NCI-H526 (cell line): Measurements from ENCODE around the gene TNFRSF8.

Experiments
- DNase-seq, 2 experiments: peaks; one replicate each; lab custom pipeline; 2025; lab: John Stamatoyannopoulos, UW

TNFRSF8 gene

GRCh38 chr1:12159816-12160215 is 96.7 kb downstream of the TNFRSF8 start:
- DNase-seq = no peak

DNA sequence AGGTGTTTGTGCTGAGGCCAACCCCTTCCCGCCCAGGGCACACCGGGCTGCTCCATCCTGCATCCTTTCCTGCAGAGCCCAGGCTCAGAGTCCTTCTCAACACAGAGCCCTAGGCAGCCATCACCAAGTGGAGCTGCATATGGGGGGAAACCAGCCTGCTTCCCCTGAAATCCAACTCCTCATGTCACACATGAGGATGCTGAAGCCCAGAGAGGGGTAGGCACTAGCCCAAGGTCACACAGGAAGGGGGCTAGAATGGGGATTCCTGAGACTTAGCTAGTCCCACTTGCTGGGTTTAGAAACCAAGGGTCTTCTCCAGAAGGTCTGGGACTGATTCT is 98.2 kb downstream of the TNFRSF8 start:
- no peak for DNase-seq

- DNase-seq = no peak
Observed at GRCh38 chr1:12161662-12162458, 98.8 kb downstream of the TNFRSF8 start.

- no peak for DNase-seq
Observed at GRCh38 chr1:12162459-12163137, 99.5 kb downstream of the TNFRSF8 start.

- DNase-seq = no peak
Observed at GRCh38 chr1:12163210-12163609, 100.1 kb downstream of the TNFRSF8 start.

DNA sequence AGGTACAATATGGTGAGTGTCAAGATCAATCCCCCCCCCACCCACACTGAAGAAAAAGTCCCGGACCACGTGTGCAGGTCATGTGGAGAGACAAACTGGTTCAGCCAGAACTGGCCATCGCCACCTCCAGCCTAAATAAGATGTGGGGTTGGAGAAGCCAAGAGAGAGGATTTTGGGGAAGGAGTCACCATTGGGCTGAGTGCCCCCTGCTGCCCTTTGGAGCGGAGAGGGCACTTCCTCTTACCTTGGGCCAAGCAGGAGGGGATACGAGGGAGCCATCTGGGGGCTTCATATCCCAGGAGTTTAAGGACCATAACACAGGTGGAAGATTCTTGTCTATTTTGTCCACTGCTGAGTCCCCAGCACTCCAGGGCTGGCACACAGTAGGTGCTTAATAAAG is 101.1 kb downstream of the TNFRSF8 start:
- no peak for DNase-seq

DNA sequence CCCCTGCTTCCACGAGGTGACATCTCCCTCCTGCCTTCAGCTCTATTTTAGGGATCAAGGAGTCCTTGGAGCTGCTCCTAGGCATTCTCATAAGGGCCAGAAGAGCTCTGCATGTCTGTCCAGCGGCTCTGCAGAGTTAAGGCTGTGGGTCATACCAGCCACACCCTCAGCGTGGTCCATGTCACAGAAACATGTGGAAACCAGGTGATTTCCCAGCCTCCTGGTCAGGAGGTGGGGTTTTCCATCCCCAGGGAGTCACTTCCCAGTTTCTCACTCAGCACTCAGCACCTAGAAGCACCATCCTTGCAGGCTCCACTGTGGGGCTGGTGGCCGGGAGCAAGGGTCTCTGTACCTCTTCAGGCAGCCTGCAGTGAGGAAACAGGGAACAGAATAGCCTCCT is 102.2 kb downstream of the TNFRSF8 start:
- DNase-seq = no peak

DNA sequence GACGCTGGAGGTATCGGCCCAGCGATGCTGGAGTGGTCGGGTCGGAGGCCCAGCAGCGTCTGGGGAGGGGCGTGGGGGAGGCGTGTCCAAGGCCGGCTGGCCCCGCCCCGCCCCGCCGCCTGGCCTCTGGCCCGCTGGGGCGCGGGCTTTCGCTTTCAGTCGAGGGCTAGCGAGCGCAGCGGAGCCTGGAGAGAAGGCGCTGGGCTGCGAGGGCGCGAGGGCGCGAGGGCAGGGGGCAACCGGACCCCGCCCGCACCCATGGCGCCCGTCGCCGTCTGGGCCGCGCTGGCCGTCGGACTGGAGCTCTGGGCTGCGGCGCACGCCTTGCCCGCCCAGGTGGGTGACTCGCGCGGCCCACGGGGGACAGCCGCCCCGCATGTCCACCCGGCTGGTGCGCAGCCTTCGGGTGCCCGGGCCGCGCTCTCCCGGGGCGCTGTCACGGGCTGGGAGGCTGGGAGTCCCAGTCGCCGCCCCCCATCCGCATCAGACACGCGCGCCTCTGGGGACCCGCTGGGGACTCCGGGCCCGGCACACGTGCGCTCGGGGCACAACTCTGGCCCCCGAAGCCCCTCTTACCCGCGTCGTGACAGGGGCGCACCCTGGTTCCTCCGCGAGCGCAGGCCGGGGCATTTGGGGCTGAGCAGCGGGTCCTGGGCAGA is 103.9 kb downstream of the TNFRSF8 start, which contains the start of gene TNFRSF1B:
TNFRSF1B (plus strand) TSS at position 158 of the 659 bp plus-strand sequence; CDS start at position 259, 101 bp downstream.
- DNase-seq = peak in 1 of 2 experiments; percentile 37

DNA sequence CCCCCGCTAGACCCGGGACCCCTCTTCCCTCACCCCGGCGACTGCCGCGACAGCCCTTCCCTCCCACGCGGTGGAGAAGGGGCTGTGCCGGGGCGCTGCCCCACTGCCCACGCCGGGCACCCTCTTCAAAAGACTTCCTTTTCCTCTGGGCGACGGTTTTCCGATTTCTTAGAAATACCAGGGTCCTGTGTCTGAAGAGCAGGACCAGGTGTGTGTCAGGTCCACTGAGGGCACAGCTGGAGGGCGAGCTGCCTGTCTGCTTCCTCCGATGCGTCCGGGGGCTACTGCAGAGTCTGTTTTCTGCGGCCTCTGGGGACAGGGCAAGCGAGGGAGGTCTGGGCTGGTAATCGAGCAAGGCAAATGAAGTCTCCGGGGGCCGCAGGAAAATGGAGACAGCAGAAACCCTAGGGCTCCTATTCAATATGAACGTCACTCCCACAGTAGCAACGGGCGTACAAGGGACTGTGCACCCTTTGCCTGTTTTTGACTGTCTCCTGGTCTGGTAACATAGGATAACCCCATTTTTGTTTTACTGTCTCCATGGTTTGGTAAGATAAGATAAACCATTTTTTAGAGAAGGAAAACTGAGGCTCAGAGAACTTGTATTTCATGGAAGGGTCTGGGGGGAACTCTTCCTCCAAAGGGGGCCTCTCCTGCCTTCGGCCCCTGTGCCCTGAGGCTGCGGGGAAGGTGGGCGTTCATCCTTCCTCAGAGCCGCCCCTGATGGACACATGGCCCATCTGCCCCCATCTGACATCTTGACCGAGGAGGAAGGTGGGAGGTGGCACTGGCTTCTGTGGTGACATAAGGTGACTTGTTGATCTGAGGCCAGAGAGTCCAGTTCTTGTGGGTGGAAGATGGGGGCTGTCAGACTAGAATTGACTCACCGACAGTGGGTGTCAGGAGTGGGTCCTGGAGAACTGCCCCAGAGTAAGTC is 104.7 kb downstream of the TNFRSF8 start:
- no peak for DNase-seq

- DNase-seq = no peak
Observed at GRCh38 chr1:12168451-12169160, 105.5 kb downstream of the TNFRSF8 start.

- no peak for DNase-seq
Observed at GRCh38 chr1:12169442-12170135, 106.5 kb downstream of the TNFRSF8 start.

DNA sequence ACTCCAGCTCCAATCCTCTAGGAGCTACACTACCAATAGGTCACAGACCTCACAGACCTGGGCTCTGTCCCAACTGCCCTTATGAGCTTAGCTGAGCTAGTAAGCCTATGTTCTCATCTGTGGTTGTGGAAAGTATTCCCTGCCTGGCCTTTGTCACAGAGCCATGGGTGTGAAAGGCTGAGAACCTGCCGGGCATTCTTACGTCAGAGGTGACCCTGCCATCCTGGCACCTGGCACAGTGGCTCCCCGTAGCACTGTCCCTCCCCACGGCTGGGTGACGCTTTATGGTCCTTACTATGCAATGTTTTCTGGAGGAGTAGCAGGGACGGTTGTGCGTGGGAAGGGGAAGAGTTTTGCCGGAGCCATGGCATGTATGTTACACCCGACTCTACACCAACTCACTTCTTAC is 107.2 kb downstream of the TNFRSF8 start:
- DNase-seq = no peak

DNA sequence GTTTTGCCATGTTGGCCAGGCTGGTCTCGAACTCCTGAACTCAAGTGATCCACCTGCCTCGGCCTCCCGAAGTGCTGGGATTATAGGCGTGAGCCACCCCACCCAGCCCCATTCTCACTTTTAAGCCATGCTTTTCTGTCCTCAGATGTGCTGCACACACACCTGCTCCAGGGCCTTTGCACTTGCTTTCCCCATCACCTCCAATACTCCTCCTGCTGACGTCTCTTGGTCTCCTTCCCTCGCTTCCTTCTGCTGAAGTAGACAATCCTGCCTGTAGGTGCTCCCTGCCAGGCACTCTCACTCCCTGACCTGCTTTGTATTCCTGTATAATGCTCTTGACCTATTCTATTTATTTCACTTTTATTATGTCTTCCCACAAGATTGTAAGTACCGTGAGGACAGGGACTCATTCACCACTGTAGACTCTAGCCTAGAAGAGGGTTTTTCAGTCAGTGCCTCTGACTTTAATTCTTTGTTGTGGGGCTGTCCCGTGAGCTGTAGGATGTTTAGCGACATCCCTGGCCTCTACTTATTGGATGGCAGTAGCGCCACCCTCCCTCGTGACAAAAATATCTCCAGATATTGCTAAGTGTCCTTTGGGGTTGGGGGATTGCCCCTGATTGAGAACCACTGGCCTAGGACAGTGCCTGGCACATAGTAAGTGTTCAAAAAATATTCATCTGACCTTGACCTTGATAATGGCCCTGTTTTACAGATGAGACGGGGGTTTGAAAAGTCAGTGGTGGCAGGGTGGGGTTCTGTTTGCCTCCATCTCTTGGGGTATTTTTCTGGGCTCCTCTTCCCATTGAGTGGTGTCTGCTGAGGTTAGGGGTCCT is 108.3 kb downstream of the TNFRSF8 start:
- no peak for DNase-seq

- DNase-seq = no peak
Observed at GRCh38 chr1:12172042-12172851, 109.1 kb downstream of the TNFRSF8 start.

- DNase-seq = no peak
Observed at GRCh38 chr1:12173041-12173509, 110.0 kb downstream of the TNFRSF8 start.

DNA sequence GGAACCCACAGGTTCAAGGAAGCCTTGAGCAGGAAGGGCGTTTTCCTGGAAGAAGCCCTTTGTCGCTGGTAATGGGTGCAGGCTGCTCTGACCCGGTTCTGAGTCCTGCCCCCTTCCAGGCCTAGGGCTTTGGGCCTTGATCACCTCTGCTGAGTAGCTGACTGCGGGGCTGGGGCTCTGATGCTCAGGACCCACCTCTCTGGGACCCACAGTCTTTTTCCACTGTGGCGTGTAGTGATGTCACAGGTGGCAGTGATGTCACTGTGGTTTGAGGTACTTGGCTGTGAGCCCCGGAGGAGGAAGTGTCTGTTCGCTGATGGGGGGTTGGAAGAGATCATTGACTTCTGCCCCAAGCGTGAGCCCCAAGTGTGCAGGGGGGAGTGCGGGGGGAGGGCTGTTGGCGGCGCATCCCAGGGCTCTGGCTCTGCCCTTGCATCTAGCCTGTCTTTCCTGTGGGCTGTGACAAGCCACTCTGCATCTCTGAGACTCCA is 110.6 kb downstream of the TNFRSF8 start:
- no peak for DNase-seq

- DNase-seq = no peak
Observed at GRCh38 chr1:12174924-12175810, 112.1 kb downstream of the TNFRSF8 start.
